Measurements from ENCODE around the gene NCEH1. TPM values are rescaled to one million over a fixed set of nuclear protein-coding genes. Genes with fewer than 3 reads are reported as not detected.
"Not testable (repeated sequence)": the region's sequence is repeated elsewhere in the genome, so short reads cannot be mapped to it uniquely, and the experiment has no call there.

Gene NCEH1
- polyA plus RNA-seq, 1 experiment = 14.8 TPM

DNA sequence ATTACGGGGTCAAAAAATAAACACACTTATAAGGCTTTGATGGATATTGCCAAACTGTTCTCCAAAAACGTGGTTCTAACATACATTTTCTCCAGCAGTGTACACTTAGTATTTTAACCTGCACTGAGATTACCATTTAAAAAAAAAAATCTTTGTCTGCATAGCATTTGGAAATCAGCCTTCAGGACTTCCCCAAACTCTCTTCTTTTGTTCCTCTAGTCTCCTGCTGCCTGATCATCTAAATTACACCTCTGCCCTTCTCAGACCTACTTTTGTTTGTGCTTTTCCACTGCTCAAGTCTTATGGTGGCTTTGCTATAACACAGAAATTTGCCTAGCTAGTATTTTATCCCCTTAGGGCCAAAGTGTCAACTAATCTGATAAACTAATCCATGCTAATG is 3.8 kb downstream of the NCEH1 start:
- Histone ChIP-seq H3K36me3 (ENCODE audit: control insufficient read depth, insufficient read depth, low read length) (0 out of 2 replicates have a peak, but pooled peaks cover 1% of the 10 kb centered on the region), H3K27me3 (ENCODE audit: control insufficient read depth, insufficient read depth, low read length) (no peaks in the 10 kb centered on the region), H3K4me3 (ENCODE audit: low read depth, low read length) (no peak overlapping the region)
- DNase-seq (ENCODE audit: low read depth) = no peak
- ChIA-PET POLR2A (no interaction called here), CTCF (interaction anchor here (1.6 to 2.1 kb wide), 2 partner anchors 10 to 34 kb away, joined by 6 to 9 read pairs; no protein-coding TSS in a partner anchor)
- no peak for TF ChIP-seq CTCF (IDR thresholded peaks at IDR 0.05; ENCODE audit: insufficient read depth, low read depth, low read length)

GRCh38 chr3:172705170-172705569 is 5.7 kb downstream of the NCEH1 start:
- TF ChIP-seq CTCF (IDR thresholded peaks at IDR 0.05; ENCODE audit: insufficient read depth, low read depth, low read length) = no peak
- H3K36me3 ChIP-seq (ENCODE audit: control insufficient read depth, insufficient read depth, low read length) = 0 out of 2 replicates have a peak, but pooled peaks cover 1% of the 10 kb centered on the region
- H3K4me3 ChIP-seq (ENCODE audit: low read depth, low read length) = no peak overlapping the region
- CTCF ChIA-PET = interaction anchor here (1.6 kb wide), 1 partner anchor 8 kb away, joined by 6 read pairs; no protein-coding TSS in a partner anchor
- POLR2A ChIA-PET = no interaction called here
- no peak for DNase-seq (ENCODE audit: low read depth)
- no peaks in the 10 kb centered on the region for H3K27me3 ChIP-seq (ENCODE audit: control insufficient read depth, insufficient read depth, low read length)

GRCh38 chr3:172704001-172704400 is 6.9 kb downstream of the NCEH1 start:
- Histone ChIP-seq H3K4me3 (ENCODE audit: low read depth, low read length) (no peak overlapping the region), H3K36me3 (ENCODE audit: control insufficient read depth, insufficient read depth, low read length) (0 out of 2 replicates have a peak, but pooled peaks cover 1% of the 10 kb centered on the region), H3K27me3 (ENCODE audit: control insufficient read depth, insufficient read depth, low read length) (no peaks in the 10 kb centered on the region)
- no peak for TF ChIP-seq CTCF (IDR thresholded peaks at IDR 0.05; ENCODE audit: insufficient read depth, low read depth, low read length)
- ChIA-PET POLR2A (no interaction called here), CTCF (interaction anchor here (0.7 to 2.1 kb wide), 2 partner anchors 31 to 37 kb away, joined by 3 to 9 read pairs; no protein-coding TSS in a partner anchor)
- DNase-seq (ENCODE audit: low read depth) = no peak

DNA sequence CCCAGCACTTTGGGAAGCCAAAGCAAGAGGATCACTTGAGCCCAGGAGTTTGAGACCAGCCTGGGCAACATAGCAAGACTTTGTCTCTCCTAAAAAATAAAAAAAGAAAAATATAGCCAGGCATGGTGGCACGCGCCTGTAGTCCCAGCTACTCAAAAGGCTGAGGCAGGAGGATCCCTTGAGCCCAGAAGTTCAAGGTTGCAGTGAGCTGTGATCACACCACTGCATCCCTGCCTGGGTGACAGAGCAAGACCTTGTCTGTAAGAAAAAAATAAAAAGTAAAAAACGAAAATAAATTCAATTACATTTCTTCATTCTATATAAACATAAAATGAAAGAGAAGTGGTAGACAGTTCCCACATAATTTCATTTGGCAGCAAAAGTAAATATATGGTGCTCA is 8.1 kb downstream of the NCEH1 start:
- not testable (repeated sequence) for H3K4me3 ChIP-seq (ENCODE audit: low read depth, low read length); H3K27me3 ChIP-seq (ENCODE audit: control insufficient read depth, insufficient read depth, low read length); DNase-seq (ENCODE audit: low read depth); H3K36me3 ChIP-seq (ENCODE audit: control insufficient read depth, insufficient read depth, low read length)
- ChIA-PET POLR2A (interaction anchor here (0.6 kb wide), 1 partner anchor 9 kb away, joined by 4 read pairs; no protein-coding TSS in a partner anchor), CTCF (interaction anchor here (1.7 to 3.5 kb wide), 3 partner anchors 8 to 30 kb away, joined by 4 to 14 read pairs (median 9); partner anchors contain the start of gene NCEH1)

DNA sequence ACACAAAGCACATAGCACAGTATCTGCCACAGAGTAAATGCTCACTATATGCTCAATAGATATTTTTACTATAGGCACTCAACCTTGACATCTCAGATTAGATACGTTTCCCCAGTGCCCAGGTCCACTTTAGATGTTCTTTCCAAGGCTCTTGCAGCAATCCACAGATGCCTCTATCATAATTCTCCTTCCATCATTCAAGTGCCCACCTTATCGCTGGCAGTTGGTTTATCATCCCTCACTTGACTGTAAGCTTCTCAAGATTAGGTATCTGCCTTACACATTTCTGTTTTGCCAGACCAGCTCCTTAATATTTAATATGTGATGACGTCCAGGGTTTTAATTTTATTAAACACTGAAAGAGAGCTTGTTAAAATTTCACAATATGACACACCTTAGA is 8.6 kb downstream of the NCEH1 start:
- POLR2A ChIA-PET = interaction anchor here (0.6 kb wide), 1 partner anchor 9 kb away, joined by 4 read pairs; no protein-coding TSS in a partner anchor
- Histone ChIP-seq H3K4me3 (ENCODE audit: low read depth, low read length) (no peak overlapping the region), H3K27me3 (ENCODE audit: control insufficient read depth, insufficient read depth, low read length) (no peaks in the 10 kb centered on the region), H3K36me3 (ENCODE audit: control insufficient read depth, insufficient read depth, low read length) (0 out of 2 replicates have a peak, but pooled peaks cover 1% of the 10 kb centered on the region)
- no peak for DNase-seq (ENCODE audit: low read depth)
- no peak for TF ChIP-seq CTCF (IDR thresholded peaks at IDR 0.05; ENCODE audit: insufficient read depth, low read depth, low read length)
- CTCF ChIA-PET = interaction anchor here (1.7 to 3.5 kb wide), 2 partner anchors 8 to 29 kb away, joined by 4 to 14 read pairs; partner anchors contain the start of gene NCEH1

Measured in BJ (cell line).